Hepatocyte (in vitro differentiated cells): ENCODE data around the gene C2CD5. TPM values are rescaled to one million over a fixed set of nuclear protein-coding genes. Genes with fewer than 3 reads are reported as not detected.

Experiments
- DNase-seq: peaks from one replicate; pipeline ENCODE4 v3.0.0-alpha.2; 2016; ENCODE audit warnings: low spot score
- H2AFZ ChIP-seq: fragments of 200-600 bp; sonication (generic); 2 replicates; pipeline ENCODE4 v1.6.0; 2016; ENCODE audit warnings: antibody characterized with exemption, mild to moderate bottlenecking
- H3K27ac ChIP-seq: fragments of 200-600 bp; sonication (generic); 2 replicates; pipeline ENCODE4 v1.5.1; 2016; ENCODE audit warnings: mild to moderate bottlenecking
- H3K27me3 ChIP-seq: fragments of 200-600 bp; sonication (generic); 2 replicates; pipeline ENCODE4 v1.6.1; 2016
- H3K36me3 ChIP-seq: fragments of 200-600 bp; sonication (generic); replicated peaks from 2 replicates; pipeline ENCODE4 v1.5.1; 2016; ENCODE audit warnings: low read depth; ENCODE audit not compliant: insufficient read depth
- H3K4me1 ChIP-seq: fragments of 200-600 bp; sonication (generic); 2 replicates; pipeline ENCODE4 v1.5.1; 2016; ENCODE audit warnings: mild to moderate bottlenecking, moderate library complexity; ENCODE audit not compliant: insufficient read depth
- H3K4me2 ChIP-seq: fragments of 200-600 bp; sonication (generic); 2 replicates; pipeline ENCODE4 v1.6.0; 2016
- H3K4me3 ChIP-seq: fragments of 200-600 bp; sonication (generic); 2 replicates; pipeline ENCODE4 v1.5.1; 2016; ENCODE audit warnings: mild to moderate bottlenecking
- H3K79me2 ChIP-seq: fragments of 200-600 bp; sonication (generic); 2 replicates; pipeline ENCODE4 v1.6.0; 2017; ENCODE audit warnings: mild to moderate bottlenecking
- H3K9me2 ChIP-seq: fragments of 200-600 bp; sonication (generic); replicated peaks from 2 replicates; pipeline ENCODE4 v1.6.0; 2017; ENCODE audit warnings: mild to moderate bottlenecking; ENCODE audit not compliant: insufficient read depth
- H3K9me3 ChIP-seq: fragments of 200-600 bp; sonication (generic); 2 replicates; pipeline ENCODE4 v1.5.1; 2016; ENCODE audit warnings: low read depth, mild to moderate bottlenecking
- H4K20me1 ChIP-seq: fragments of 200-600 bp; sonication (generic); 2 replicates; pipeline ENCODE4 v1.6.0; 2016; ENCODE audit warnings: mild to moderate bottlenecking; ENCODE audit not compliant: insufficient read depth, poor library complexity, severe bottlenecking
- EZH2 ChIP-seq: fragments of 200-600 bp; sonication (generic); IDR thresholded peaks from 2 replicates; pipeline ENCODE4 v1.6.1; 2016; ENCODE audit warnings: antibody characterized with exemption, mild to moderate bottlenecking, borderline replicate concordance
- EZH2phosphoT487 ChIP-seq: fragments of 200-600 bp; sonication (generic); IDR thresholded peaks from one replicate; pipeline ENCODE4 v1.6.1; 2018; ENCODE audit warnings: antibody characterized with exemption, mild to moderate bottlenecking, low read depth, moderate library complexity; ENCODE audit not compliant: unreplicated experiment, severe bottlenecking
- WGBS: methylation state at CpG from one replicate; pipeline ENCODE4 v1.1.6; 2016; ENCODE audit warnings: low lambda C conversion rate; ENCODE audit errors: missing lambda C conversion rate; 5-methylcytosine and 5-hydroxymethylcytosine counted together
- polyA plus RNA-seq: library from polyadenylated mRNA; unstranded; fragments of >200 nt; fragmentation: Nextera tagmentation; extraction: Ambion mirVana; gene quantifications from 2 replicates; pipeline ENCODE4 v1.2.1, GENCODE V29; 2016
- total RNA-seq: library from RNA; depleted of rRNA; stranded (reverse); fragments of >200 nt; gene quantifications from 2 replicates; pipeline ENCODE4 v1.2.3, GENCODE V29; 2014
- TF ChIP-seq, protein P1 (sequence below): fragments of 200-600 bp; sonication (generic); IDR thresholded peaks from 2 replicates; pipeline ENCODE4 v1.5.1; 2016; ENCODE audit warnings: antibody characterized with exemption, mild to moderate bottlenecking; ENCODE audit not compliant: poor library complexity

Gene C2CD5
- total and polyA plus RNA-seq, 2 experiments from 2014 or later: 7.3 to 20.5 TPM

DNA sequence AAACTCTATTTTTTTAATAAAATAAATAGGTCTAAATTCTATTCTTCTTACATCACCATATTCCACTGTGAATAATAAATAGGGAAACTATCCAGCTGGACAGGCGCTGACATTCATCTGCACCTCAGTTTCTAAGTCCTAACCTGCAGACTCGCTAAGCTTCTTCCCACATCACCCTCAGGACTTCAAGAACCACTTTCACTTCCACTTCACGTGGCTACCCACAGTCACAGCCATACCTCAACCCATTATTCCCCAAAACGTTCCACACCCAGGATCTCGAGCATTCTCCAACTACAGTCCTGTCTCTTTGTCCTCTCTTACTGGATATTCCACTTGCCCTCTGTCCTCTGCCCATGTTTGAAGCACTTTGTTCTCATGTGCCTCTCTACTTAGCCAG lies 71.1 kb downstream of the C2CD5 start:
- Histone ChIP-seq H3K36me3 (no peaks in the 10 kb centered on the region), H3K27me3 (no peaks in the 10 kb centered on the region), H2AFZ (no peak overlapping the region), H3K27ac (no peak overlapping the region), H3K79me2 (no peaks in the 10 kb centered on the region), H3K4me2 (no peak overlapping the region), H3K4me1 (no peaks in the 10 kb centered on the region), H4K20me1 (no peaks in the 10 kb centered on the region), H3K4me3 (no peak overlapping the region), H3K9me2 (no peaks in the 10 kb centered on the region), H3K9me3 (no peaks in the 10 kb centered on the region)
- DNase-seq: no peak
- TF ChIP-seq, protein P1, sequence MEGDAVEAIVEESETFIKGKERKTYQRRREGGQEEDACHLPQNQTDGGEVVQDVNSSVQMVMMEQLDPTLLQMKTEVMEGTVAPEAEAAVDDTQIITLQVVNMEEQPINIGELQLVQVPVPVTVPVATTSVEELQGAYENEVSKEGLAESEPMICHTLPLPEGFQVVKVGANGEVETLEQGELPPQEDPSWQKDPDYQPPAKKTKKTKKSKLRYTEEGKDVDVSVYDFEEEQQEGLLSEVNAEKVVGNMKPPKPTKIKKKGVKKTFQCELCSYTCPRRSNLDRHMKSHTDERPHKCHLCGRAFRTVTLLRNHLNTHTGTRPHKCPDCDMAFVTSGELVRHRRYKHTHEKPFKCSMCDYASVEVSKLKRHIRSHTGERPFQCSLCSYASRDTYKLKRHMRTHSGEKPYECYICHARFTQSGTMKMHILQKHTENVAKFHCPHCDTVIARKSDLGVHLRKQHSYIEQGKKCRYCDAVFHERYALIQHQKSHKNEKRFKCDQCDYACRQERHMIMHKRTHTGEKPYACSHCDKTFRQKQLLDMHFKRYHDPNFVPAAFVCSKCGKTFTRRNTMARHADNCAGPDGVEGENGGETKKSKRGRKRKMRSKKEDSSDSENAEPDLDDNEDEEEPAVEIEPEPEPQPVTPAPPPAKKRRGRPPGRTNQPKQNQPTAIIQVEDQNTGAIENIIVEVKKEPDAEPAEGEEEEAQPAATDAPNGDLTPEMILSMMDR: no peak
- TF ChIP-seq EZH2 (no peak), EZH2phosphoT487 (no peak)
- 95% methylated on average over 5 of the region's 5 CpGs for WGBS

DNA sequence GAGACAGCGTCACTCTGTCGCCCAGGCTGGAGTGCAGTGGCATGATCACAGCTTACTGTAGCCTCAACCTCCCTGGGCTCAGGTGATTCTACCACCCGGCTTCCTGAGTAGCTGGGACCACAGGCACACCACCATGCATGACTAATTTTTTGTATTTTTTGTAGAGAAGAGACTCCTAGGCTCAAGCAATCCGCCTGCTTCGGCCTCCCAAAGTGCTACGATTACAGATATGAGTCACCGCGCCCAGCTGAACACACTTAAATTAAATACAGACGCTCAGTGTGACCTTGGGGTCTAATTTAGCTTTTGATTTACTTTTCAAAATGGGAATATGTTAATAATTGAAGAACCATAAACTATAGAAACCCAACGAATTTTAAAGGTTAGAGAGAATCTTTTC lies 77.2 kb downstream of the C2CD5 start:
- Histone ChIP-seq H3K36me3 (no peaks in the 10 kb centered on the region), H3K9me2 (no peaks in the 10 kb centered on the region), H3K27ac (no peak overlapping the region), H3K9me3 (no peaks in the 10 kb centered on the region), H3K4me1 (no peaks in the 10 kb centered on the region), H4K20me1 (no peaks in the 10 kb centered on the region), H3K27me3 (no peaks in the 10 kb centered on the region), H2AFZ (no peak overlapping the region), H3K79me2 (no peaks in the 10 kb centered on the region), H3K4me2 (no peak overlapping the region), H3K4me3 (no peak overlapping the region)
- TF ChIP-seq, protein P1: no peak
- TF ChIP-seq EZH2phosphoT487: no peak
- TF ChIP-seq EZH2: no peak
- DNase-seq: no peak
- WGBS: 90% methylated on average over 10 of the region's 10 CpGs

DNA sequence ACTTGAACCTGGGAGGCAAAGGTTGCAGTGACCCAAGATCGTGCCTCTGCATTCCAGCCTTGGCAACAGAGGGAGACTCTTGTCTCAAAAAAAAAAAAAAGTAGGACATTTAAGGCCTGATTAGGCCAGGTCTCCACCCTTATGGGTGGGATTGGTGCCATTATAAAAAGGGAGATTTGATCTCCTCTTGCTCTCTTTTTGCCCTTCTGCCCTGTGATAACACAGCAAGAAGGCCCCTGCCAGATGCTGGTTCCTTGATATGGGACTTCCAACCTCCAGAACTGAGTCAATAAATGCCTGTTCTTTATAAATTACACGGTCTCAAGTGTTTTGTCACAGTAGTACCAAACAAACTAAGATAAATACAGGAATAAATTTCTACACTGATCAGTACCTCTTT lies 81.0 kb downstream of the C2CD5 start:
- no peaks in the 10 kb centered on the region for H4K20me1 ChIP-seq
- 97% methylated on average over 2 of the region's 2 CpGs for WGBS
- no peaks in the 10 kb centered on the region for H3K9me2 ChIP-seq

More for the DNA sequence above, 81.0 kb downstream of the C2CD5 start:
- H3K79me2 ChIP-seq: no peaks in the 10 kb centered on the region
- no peaks in the 10 kb centered on the region for H3K4me1 ChIP-seq
- no peak overlapping the region for H2AFZ ChIP-seq
- no peaks in the 10 kb centered on the region for H3K9me3 ChIP-seq
- H3K27ac ChIP-seq: no peak overlapping the region
- H3K4me2 ChIP-seq: no peak overlapping the region
- no peak overlapping the region for H3K4me3 ChIP-seq
- H3K27me3 ChIP-seq: no peaks in the 10 kb centered on the region
- no peaks in the 10 kb centered on the region for H3K36me3 ChIP-seq
- DNase-seq: no peak
- TF ChIP-seq, protein P1: no peak
- TF ChIP-seq EZH2phosphoT487 (no peak), EZH2 (no peak)
